Esophagus muscularis mucosa (tissue), 4 donors: ENCODE data around the gene NDRG3. TPM values are rescaled to one million over a fixed set of nuclear protein-coding genes. Genes with fewer than 3 reads are reported as not detected.
A peak's percentile ranks its signal among the peaks of the same experiment; 100 is the strongest.

ENCODE experiments used
- DNase-seq: peaks from one replicate; pipeline ENCODE4 v3.0.0-alpha.2; 2017; ENCODE audit errors: extremely low spot score
- H3K27ac ChIP-seq, 4 donors: fragments of 200-600 bp; sonication (generic); replicated peaks in 1 of 4; 1 replicate in 3 of 4; 2 replicates in 1 of 4; pipeline ENCODE4 v1.5.1; 2016 to 2019; ENCODE audit warnings: mild to moderate bottlenecking in 1 of 4
- H3K27me3 ChIP-seq, 4 donors: fragments of 200-600 bp; sonication (generic); one replicate each; pipeline versions ENCODE4 v1.5.1 to v1.6.0; 2016 to 2019
- H3K36me3 ChIP-seq, 4 donors: fragments of 200-600 bp; sonication (generic); one replicate each; pipeline ENCODE4 v1.5.1; 2016 to 2019
- H3K4me1 ChIP-seq, 4 donors: fragments of 200-600 bp; sonication (generic); one replicate each; pipeline ENCODE4 v1.5.1; 2016 to 2019
- H3K4me3 ChIP-seq, 4 donors: fragments of 200-600 bp; sonication (generic); 1 replicate in 2 of 4; 2 replicates in 2 of 4; pipeline ENCODE4 v1.5.1; 2016 to 2019; ENCODE audit warnings: mild to moderate bottlenecking in 4 of 4, moderate library complexity in 1 of 4
- H3K9me3 ChIP-seq, 4 donors: fragments of 200-600 bp; sonication (generic); 1 replicate in 3 of 4; 2 replicates in 1 of 4; pipeline ENCODE4 v1.5.1; 2016 to 2019
- EP300 ChIP-seq: sonication (generic); formaldehyde crosslinking; IDR thresholded peaks from one replicate; pipeline ENCODE4 v1.6.1; 2017; ENCODE audit warnings: antibody characterized with exemption
- POLR2A ChIP-seq: fragments of 450-650 bp; IDR thresholded peaks from one replicate; pipeline ENCODE4 v1.6.1; 2017; ENCODE audit warnings: antibody characterized with exemption, moderate library complexity, mild to moderate bottlenecking, low read depth
- POLR2AphosphoS5 ChIP-seq, 2 donors: sonication (generic); formaldehyde crosslinking; IDR thresholded peaks; one replicate each; pipeline ENCODE4 v1.6.1; 2017; ENCODE audit warnings: antibody characterized with exemption in 2 of 2
- WGBS: methylation state at CpG from one replicate; pipeline ENCODE4 v1.1.5; 2018; 5-methylcytosine and 5-hydroxymethylcytosine counted together
- intact Hi-C: fragments of 100-400 bp; cut with DNase I; formaldehyde crosslinking; loops from one replicate; pipeline ENCODE4 v1.15.1; 2023
- total RNA-seq, 4 donors: library from RNA; depleted of rRNA; stranded (reverse); fragments of >200 nt; gene quantifications; one replicate each; pipeline versions ENCODE4 v1.1.0 to v1.2.1, GENCODE V29; 2016
- TF ChIP-seq, protein P1 (sequence below), 3 experiments: fragments of 200-600 bp in 2 of 3; fragments of 450-650 bp in 1 of 3; sonication (generic) in 2 of 3; IDR thresholded peaks; one replicate each; pipeline ENCODE4 v1.5.1; 2017 to 2019; ENCODE audit warnings: antibody characterized with exemption in 3 of 3, mild to moderate bottlenecking in 2 of 3, moderate library complexity in 1 of 3

The NDRG3 gene
- total RNA-seq, 4 donors from 2014 or later: 17.1 to 22.8 (median 22.3) TPM

GRCh38 chr20:36666181-36666740, 79.6 kb downstream of the NDRG3 start:
- no peak overlapping the region for H3K27ac ChIP-seq
- intact Hi-C loops: loop anchor here (10.0 kb wide), 1 partner anchor 89 kb away; no protein-coding TSS in a partner anchor
- WGBS: 61% methylated on average over 4 of the region's 4 CpGs
- TF ChIP-seq EP300: no peak
- TF ChIP-seq, protein P1, sequence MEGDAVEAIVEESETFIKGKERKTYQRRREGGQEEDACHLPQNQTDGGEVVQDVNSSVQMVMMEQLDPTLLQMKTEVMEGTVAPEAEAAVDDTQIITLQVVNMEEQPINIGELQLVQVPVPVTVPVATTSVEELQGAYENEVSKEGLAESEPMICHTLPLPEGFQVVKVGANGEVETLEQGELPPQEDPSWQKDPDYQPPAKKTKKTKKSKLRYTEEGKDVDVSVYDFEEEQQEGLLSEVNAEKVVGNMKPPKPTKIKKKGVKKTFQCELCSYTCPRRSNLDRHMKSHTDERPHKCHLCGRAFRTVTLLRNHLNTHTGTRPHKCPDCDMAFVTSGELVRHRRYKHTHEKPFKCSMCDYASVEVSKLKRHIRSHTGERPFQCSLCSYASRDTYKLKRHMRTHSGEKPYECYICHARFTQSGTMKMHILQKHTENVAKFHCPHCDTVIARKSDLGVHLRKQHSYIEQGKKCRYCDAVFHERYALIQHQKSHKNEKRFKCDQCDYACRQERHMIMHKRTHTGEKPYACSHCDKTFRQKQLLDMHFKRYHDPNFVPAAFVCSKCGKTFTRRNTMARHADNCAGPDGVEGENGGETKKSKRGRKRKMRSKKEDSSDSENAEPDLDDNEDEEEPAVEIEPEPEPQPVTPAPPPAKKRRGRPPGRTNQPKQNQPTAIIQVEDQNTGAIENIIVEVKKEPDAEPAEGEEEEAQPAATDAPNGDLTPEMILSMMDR (IDR thresholded peaks at IDR 0.05): peak in 1 of 3 experiments; percentile 22
- DNase-seq: no peak
- H3K4me3 ChIP-seq: no peak overlapping the region
- H3K9me3 ChIP-seq: no peaks in the 10 kb centered on the region
- no peaks in the 10 kb centered on the region for H3K4me1 ChIP-seq
- H3K36me3 ChIP-seq: peaks cover 28 to 84% (median 63%) of the 10 kb centered on the region in 4 donors
- H3K27me3 ChIP-seq: no peaks in the 10 kb centered on the region

DNA sequence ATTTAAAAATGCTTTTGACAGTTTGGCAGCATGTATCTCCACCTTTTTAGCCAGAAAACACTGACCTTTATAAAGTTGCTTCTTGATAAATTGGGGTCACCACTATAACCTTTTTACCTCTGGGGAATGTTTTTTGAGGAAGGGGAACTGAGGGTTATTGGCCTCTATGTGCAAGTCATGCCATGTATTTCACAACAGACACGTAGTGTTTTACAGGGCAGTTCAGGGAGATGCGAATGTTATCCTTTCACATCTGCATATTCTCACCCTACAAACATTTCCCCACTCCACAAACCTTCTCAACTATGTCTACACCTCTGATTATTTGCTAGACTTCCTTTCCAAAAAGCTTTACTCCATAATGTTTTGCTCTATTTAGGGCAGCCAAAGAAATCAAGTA, 82.9 kb downstream of the NDRG3 start:
- H3K27me3 ChIP-seq: no peaks in the 10 kb centered on the region
- no peak overlapping the region for H3K27ac ChIP-seq
- H3K9me3 ChIP-seq: no peaks in the 10 kb centered on the region
- H3K36me3 ChIP-seq: peaks cover 13 to 81% (median 68%) of the 10 kb centered on the region in 4 donors
- H3K4me1 ChIP-seq: no peaks in the 10 kb centered on the region
- intact Hi-C loops: loop anchor here (10.0 kb wide), 1 partner anchor 92 kb away; no protein-coding TSS in a partner anchor
- no peak overlapping the region for H3K4me3 ChIP-seq
- 81% methylated on average over 2 of the region's 2 CpGs for WGBS
- TF ChIP-seq POLR2AphosphoS5 (IDR thresholded peaks at IDR 0.05): no peak
- no peak for TF ChIP-seq POLR2A
- TF ChIP-seq, protein P1 (IDR thresholded peaks at IDR 0.05): no peak
- TF ChIP-seq EP300: no peak
- no peak for DNase-seq

DNA sequence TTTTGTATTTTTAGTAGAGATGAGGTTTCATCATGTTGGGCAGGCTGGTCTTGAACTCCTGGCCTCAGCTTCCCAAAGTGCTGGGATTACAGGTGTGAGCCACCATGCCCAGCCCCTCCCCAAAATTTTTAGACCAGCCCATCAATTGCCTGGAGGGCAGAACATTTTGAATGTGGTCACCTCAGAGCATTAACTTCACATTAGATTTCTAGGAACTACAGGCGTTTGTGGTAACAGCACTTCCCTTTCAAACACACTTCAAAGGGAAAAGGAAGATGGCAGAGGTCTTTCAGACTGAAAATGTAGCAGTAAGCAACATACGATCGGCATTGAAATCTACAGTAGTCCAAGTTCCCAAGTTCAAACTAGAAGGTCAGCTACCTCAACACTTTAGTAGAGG, 87.6 kb downstream of the NDRG3 start:
- H3K36me3 ChIP-seq: peaks cover 12 to 87% (median 65%) of the 10 kb centered on the region in 4 donors
- no peak overlapping the region for H3K27ac ChIP-seq
- no peak for DNase-seq
- TF ChIP-seq POLR2AphosphoS5 (IDR thresholded peaks at IDR 0.05) (no peak), POLR2A (no peak), EP300 (no peak)
- TF ChIP-seq, protein P1 (IDR thresholded peaks at IDR 0.05): no peak
- no peaks in the 10 kb centered on the region for H3K27me3 ChIP-seq
- no peaks in the 10 kb centered on the region for H3K4me1 ChIP-seq
- intact Hi-C loops: no loop called here
- H3K4me3 ChIP-seq: no peak overlapping the region
- no peaks in the 10 kb centered on the region for H3K9me3 ChIP-seq
- 86% methylated on average over 3 of the region's 3 CpGs for WGBS

DNA sequence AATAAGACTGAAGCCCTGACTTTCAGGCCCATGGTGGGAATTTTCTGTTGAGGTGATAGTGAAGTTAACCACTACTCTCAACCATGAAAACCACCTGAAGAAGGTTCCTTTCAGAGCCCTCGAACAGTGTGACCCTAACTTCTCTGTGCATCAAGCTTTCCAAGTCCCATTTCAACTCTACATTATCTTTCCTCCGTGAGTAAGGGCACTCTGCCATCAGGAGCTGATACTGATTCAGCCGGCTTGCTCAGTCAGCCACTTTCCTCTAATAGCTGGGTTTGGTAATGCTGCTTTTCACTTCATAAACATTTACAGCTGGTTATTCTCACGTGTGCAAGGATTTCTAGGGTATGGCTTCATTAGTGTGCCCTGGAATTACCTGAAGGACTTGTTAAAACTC, 89.2 kb downstream of the NDRG3 start:
- H3K27me3 ChIP-seq: no peaks in the 10 kb centered on the region
- 69% methylated on average over 4 of the region's 4 CpGs for WGBS
- TF ChIP-seq POLR2AphosphoS5 (IDR thresholded peaks at IDR 0.05): no peak
- H3K4me3 ChIP-seq: no peak overlapping the region
- H3K9me3 ChIP-seq: no peaks in the 10 kb centered on the region
- no peak for DNase-seq
- H3K4me1 ChIP-seq: no peaks in the 10 kb centered on the region
- intact Hi-C loops: no loop called here
- no peak overlapping the region for H3K27ac ChIP-seq
- peaks cover 28 to 86% (median 72%) of the 10 kb centered on the region in 4 donors for H3K36me3 ChIP-seq

DNA sequence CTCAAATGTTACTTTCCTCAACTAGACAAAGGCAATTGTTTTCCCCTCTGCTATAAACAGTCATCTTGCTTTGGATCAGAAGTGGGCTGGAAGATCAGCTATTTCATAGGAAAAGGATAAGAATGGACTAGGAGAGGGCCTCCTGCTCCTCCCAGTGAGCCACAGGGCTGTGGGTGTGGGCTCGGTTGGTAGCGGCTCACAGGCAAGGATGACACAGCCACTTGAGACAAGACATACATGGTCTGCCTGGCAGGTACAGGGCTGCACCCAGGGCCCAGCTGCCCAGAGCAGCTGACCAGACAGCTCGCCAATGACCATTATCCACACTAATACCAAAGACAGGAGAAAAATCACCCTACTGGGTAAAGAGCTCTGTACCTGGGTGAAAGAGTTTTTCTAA, 90.9 kb downstream of the NDRG3 start:
- Histone ChIP-seq H3K4me3 (no peak overlapping the region), H3K27me3 (no peaks in the 10 kb centered on the region), H3K9me3 (no peaks in the 10 kb centered on the region), H3K36me3 (peaks cover 34 to 83% (median 70%) of the 10 kb centered on the region in 4 donors), H3K27ac (no peak overlapping the region), H3K4me1 (no peaks in the 10 kb centered on the region)
- intact Hi-C loops: no loop called here
- no peak for DNase-seq
- TF ChIP-seq POLR2AphosphoS5 (IDR thresholded peaks at IDR 0.05): no peak
- no peak for TF ChIP-seq POLR2A
- TF ChIP-seq, protein P1 (IDR thresholded peaks at IDR 0.05): no peak
- no peak for TF ChIP-seq EP300
- 100% methylated on average over 3 of the region's 3 CpGs for WGBS
